GM12878 (cell line): ENCODE measurements around the gene SYTL5. TPM values are rescaled to one million over a fixed set of nuclear protein-coding genes. Genes with fewer than 3 reads are reported as not detected.

Experiments used
- ATAC-seq: fragments of 200-7000 bp; cut with Tn5 transposase; 3 replicates; pipeline ENCODE4 v1.9.1; 2020; ENCODE audit warnings: mild to moderate bottlenecking, moderate library complexity
- BruUV-seq: library from RNA; stranded (reverse); fragments of 400-500 nt; replicated peaks from 2 replicates; lab custom pipeline; 2021; lab: Mats Ljungman, UMichigan
- CTCF ChIA-PET: fragments of 300-600 bp; sonication (Branson Sonifier 250); formaldehyde crosslinking; extraction: SDS; loops from one replicate; lab custom pipeline; 2021; ENCODE audit warnings: inconsistent platforms; lab: Yijun Ruan, JAX
- POLR2A ChIA-PET: fragments of 350-600 bp; formaldehyde crosslinking; extraction: SDS; loops from one replicate; lab custom pipeline; 2021; ENCODE audit warnings: inconsistent platforms; lab: Charles Lee
- RAD21 ChIA-PET: fragments of 300-600 bp; sonication (Branson Sonifier 250); formaldehyde crosslinking; loops from one replicate; lab custom pipeline; 2023; ENCODE audit warnings: antibody characterized with exemption; ENCODE audit not compliant: unreplicated experiment; lab: Charles Lee
- SMC1A ChIA-PET: fragments of 300-600 bp; sonication (Branson Sonifier 250); formaldehyde crosslinking; loops from one replicate; lab custom pipeline; 2023; ENCODE audit not compliant: unreplicated experiment, uncharacterized antibody; lab: Charles Lee
- DNase-seq: peaks from one replicate; pipeline ENCODE4 v3.0.0-alpha.2; 2011; ENCODE audit warnings: low read depth, low spot score
- FAIRE-seq: peaks from 3 replicates; lab custom pipeline; 2011; peaks lifted over from hg19 to GRCh38; lab: Jason Lieb, UNC
- H2AFZ ChIP-seq: 2 replicates; pipeline ENCODE4 v1.6.0; 2011; ENCODE audit warnings: low read depth, low read length, control low read depth; ENCODE audit not compliant: control insufficient read depth
- H3K27ac ChIP-seq: 2 replicates; pipeline ENCODE4 v1.5.1; 2011; ENCODE audit warnings: control low read depth; ENCODE audit not compliant: control insufficient read depth, insufficient read depth
- H3K27me3 ChIP-seq, 2 experiments: replicated peaks in 1 of 2; 2 replicates each; pipeline versions ENCODE4 v1.6.0 to v1.6.1; 2011; ENCODE audit warnings: low read length in 1 of 2; ENCODE audit not compliant: control insufficient read depth in 2 of 2, insufficient read depth in 2 of 2
- H3K36me3 ChIP-seq, 2 experiments: 2 replicates each; pipeline ENCODE4 v1.5.1; 2011; ENCODE audit warnings: low read length in 1 of 2; ENCODE audit not compliant: control insufficient read depth in 2 of 2, insufficient read depth in 2 of 2
- H3K4me1 ChIP-seq: 2 replicates; pipeline ENCODE4 v1.6.1; 2011; ENCODE audit warnings: mild to moderate bottlenecking, low read length, moderate library complexity, mixed read lengths; ENCODE audit not compliant: control insufficient read depth, insufficient read depth
- H3K4me2 ChIP-seq: 2 replicates; pipeline ENCODE4 v1.6.0; 2011; ENCODE audit warnings: control low read depth; ENCODE audit not compliant: control insufficient read depth, insufficient read depth
- H3K4me3 ChIP-seq: fragments of 200-600 bp; sonication (generic); 2 replicates; pipeline ENCODE4 v1.5.1; 2016
- H3K79me2 ChIP-seq: 2 replicates; pipeline ENCODE4 v1.6.0; 2011; ENCODE audit warnings: low read length; ENCODE audit not compliant: control insufficient read depth, insufficient read depth
- H3K9ac ChIP-seq: 2 replicates; pipeline ENCODE4 v1.8.0; 2011; ENCODE audit warnings: low read length, control low read depth, mixed read lengths; ENCODE audit not compliant: control insufficient read depth, insufficient read depth
- H3K9me3 ChIP-seq: replicated peaks from 3 replicates; pipeline ENCODE4 v1.5.1; 2011; ENCODE audit warnings: mild to moderate bottlenecking, low read length; ENCODE audit not compliant: control insufficient read depth, insufficient read depth
- H4K20me1 ChIP-seq: 2 replicates; pipeline ENCODE4 v1.6.0; 2011; ENCODE audit not compliant: control insufficient read depth, insufficient read depth
- ASH2L ChIP-seq: fragments of 300-600, 200-600 bp; sonication (generic); IDR thresholded peaks from 2 replicates; pipeline ENCODE4 v1.6.1; 2017; ENCODE audit warnings: low read depth, mild to moderate bottlenecking, borderline replicate concordance
- E2F4 ChIP-seq: IDR thresholded peaks from 2 replicates; pipeline ENCODE4 v1.6.1; 2012; ENCODE audit warnings: low read depth, low read length, improper control_type of control experiment
- MYC ChIP-seq: IDR thresholded peaks from 2 replicates; pipeline ENCODE4 v1.6.1; 2011; ENCODE audit warnings: mild to moderate bottlenecking, low read length, moderate library complexity, inconsistent platforms; ENCODE audit not compliant: insufficient read depth, insufficient replicate concordance, insufficient read length, severe bottlenecking
- POLR2AphosphoS2 ChIP-seq: IDR thresholded peaks from 2 replicates; pipeline ENCODE4 v1.6.1; 2011; ENCODE audit warnings: low read depth, mild to moderate bottlenecking, low read length, improper control_type of control experiment, moderate library complexity
- TCF3 ChIP-seq: IDR thresholded peaks from 2 replicates; pipeline ENCODE4 v1.6.1; 2012; ENCODE audit warnings: low read depth, mild to moderate bottlenecking, low read length, borderline replicate concordance; ENCODE audit not compliant: insufficient read depth
- ZBED1 ChIP-seq: IDR thresholded peaks from 2 replicates; pipeline ENCODE4 v1.6.1; 2016; ENCODE audit warnings: borderline replicate concordance
- WGBS: methylation state at CpG from one replicate; pipeline ENCODE4 v1.1.6; 2016; ENCODE audit warnings: low lambda C conversion rate; ENCODE audit not compliant: insufficient replicate concordance, insufficient coverage; ENCODE audit errors: missing lambda C conversion rate; 5-methylcytosine and 5-hydroxymethylcytosine counted together
- in situ Hi-C: fragments of 300-500 bp; cut with MboI; formaldehyde crosslinking; loops from 9 replicates; pipeline ENCODE4 v1.14.3; 2018; ENCODE audit warnings: mixed read lengths
- intact Hi-C: fragments of 100-400 bp; cut with micrococcal nuclease; formaldehyde crosslinking; loops from one replicate; pipeline ENCODE4 v1.14.2; 2022; ENCODE audit not compliant: unreplicated experiment
- polyA plus RNA-seq, 11 experiments: library from polyadenylated mRNA; depleted of rRNA in 4 of 11; unstranded in 6 of 11; stranded (reverse) in 5 of 11; fragments of >200 nt; fragmentation: Nextera tagmentation in 4 of 11; fragmentation: Illumina TruSeq in 1 of 11; extraction: Ambion mirVana in 4 of 11; extraction: Trizol in 1 of 11; gene quantifications; 1 replicate in 1 of 11; 2 replicates in 10 of 11; pipeline versions ENCODE4 v1.2.1 to v1.2.3, GENCODE V29; 2011 to 2016; ENCODE audit warnings: inconsistent platforms in 2 of 11, missing spikeins in 2 of 11, low read depth in 1 of 11
- total RNA-seq, 4 experiments: library from RNA; depleted of rRNA in 3 of 4; stranded (reverse); fragments of >200 nt in 3 of 4; fragmentation: Illumina TruSeq in 1 of 4; extraction: Trizol in 1 of 4; gene quantifications; 2 replicates each; pipeline versions ENCODE4 v1.2.1 to v1.2.3, GENCODE V29; 2013 to 2021
- TF ChIP-seq, protein P1 (sequence below): fragments of 450-650 bp; IDR thresholded peaks from 2 replicates; pipeline ENCODE4 v1.6.1; 2018; ENCODE audit warnings: borderline replicate concordance, mild to moderate bottlenecking; ENCODE audit not compliant: partially characterized antibody

The SYTL5 gene
- total and polyA plus RNA-seq, 10 of the 15 experiments (the other 5 are each of a cell fraction or from before 2014, with no cell fraction given), result 0.01 to 0.20 (median 0.04) TPM; not detected in 3

DNA sequence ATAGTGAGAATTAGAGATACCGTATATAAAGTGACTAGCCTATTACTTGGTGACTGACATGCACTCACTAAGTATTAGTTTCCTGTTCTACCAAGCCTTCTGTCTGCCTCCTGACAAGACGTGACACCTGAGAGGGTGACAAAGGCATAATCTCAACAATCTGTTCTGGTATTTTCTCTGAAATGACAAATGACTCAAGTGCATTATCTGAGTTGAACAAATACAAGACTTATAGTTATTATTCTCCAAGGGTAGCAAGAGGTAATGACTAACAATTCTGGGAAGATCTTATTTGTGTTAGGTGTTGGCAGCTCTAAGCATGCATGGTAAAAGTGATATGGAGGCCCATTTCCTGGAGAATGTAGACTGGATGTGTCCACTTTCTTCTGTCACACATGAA, 60.6 kb downstream of the SYTL5 start:
- FAIRE-seq (no peak), ATAC-seq (no peak), DNase-seq (no peak)
- H3K36me3 ChIP-seq, result no peaks in the 10 kb centered on the region
- no peaks in the 10 kb centered on the region for H4K20me1 ChIP-seq
- in situ Hi-C loops, result no loop called here
- 17% methylated on average over 2 of the region's 2 CpGs for WGBS
- ChIA-PET SMC1A (no interaction called here), RAD21 (no interaction called here), POLR2A (no interaction called here), CTCF (no interaction called here)
- intact Hi-C loops, result no loop called here
- no peak overlapping the region for H3K4me2 ChIP-seq
- no peak overlapping the region for H2AFZ ChIP-seq
- H3K27me3 ChIP-seq, result no peaks in the 10 kb centered on the region
- no peak overlapping the region for H3K27ac ChIP-seq
- no peaks in the 10 kb centered on the region for H3K79me2 ChIP-seq
- BruUV-seq, result no TSS peak
- H3K4me3 ChIP-seq, result no peak overlapping the region
- H3K4me1 ChIP-seq, result no peaks in the 10 kb centered on the region
- no peaks in the 10 kb centered on the region for H3K9me3 ChIP-seq
- no peak for TF ChIP-seq TCF3
- TF ChIP-seq ASH2L, result no peak
- no peak for TF ChIP-seq ZBED1
- no peak for TF ChIP-seq E2F4
- no peak for TF ChIP-seq MYC
- no peak for TF ChIP-seq POLR2AphosphoS2
- TF ChIP-seq, protein P1, sequence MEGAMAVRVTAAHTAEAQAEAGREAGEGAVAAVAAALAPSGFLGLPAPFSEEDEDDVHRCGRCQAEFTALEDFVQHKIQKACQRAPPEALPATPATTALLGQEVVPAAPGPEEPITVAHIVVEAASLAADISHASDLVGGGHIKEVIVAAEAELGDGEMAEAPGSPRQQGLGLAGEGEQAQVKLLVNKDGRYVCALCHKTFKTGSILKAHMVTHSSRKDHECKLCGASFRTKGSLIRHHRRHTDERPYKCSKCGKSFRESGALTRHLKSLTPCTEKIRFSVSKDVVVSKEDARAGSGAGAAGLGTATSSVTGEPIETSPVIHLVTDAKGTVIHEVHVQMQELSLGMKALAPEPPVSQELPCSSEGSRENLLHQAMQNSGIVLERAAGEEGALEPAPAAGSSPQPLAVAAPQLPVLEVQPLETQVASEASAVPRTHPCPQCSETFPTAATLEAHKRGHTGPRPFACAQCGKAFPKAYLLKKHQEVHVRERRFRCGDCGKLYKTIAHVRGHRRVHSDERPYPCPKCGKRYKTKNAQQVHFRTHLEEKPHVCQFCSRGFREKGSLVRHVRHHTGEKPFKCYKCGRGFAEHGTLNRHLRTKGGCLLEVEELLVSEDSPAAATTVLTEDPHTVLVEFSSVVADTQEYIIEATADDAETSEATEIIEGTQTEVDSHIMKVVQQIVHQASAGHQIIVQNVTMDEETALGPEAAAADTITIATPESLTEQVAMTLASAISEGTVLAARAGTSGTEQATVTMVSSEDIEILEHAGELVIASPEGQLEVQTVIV, result no peak
- H3K9ac ChIP-seq, result no peak overlapping the region
